Activated T-cell treated with anti-CD3 and anti-CD28 coated beads, Interleukin-2, amount 50 U/mL, for 48 hours (primary cell): ENCODE data around the gene RAB11FIP4.

Experiments used
- DNase-seq, 2 experiments: peaks; one replicate each; pipeline ENCODE4 v3.0.0-alpha.2; 2020

The RAB11FIP4 gene

GRCh38 chr17:31388351-31388750 lies 3.1 kb upstream of the RAB11FIP4 start:
- DNase-seq = no peak

GRCh38 chr17:31388770-31389656 lies 2.5 kb upstream of the RAB11FIP4 start:
- DNase-seq = peak; percentile 64 to 68

DNA sequence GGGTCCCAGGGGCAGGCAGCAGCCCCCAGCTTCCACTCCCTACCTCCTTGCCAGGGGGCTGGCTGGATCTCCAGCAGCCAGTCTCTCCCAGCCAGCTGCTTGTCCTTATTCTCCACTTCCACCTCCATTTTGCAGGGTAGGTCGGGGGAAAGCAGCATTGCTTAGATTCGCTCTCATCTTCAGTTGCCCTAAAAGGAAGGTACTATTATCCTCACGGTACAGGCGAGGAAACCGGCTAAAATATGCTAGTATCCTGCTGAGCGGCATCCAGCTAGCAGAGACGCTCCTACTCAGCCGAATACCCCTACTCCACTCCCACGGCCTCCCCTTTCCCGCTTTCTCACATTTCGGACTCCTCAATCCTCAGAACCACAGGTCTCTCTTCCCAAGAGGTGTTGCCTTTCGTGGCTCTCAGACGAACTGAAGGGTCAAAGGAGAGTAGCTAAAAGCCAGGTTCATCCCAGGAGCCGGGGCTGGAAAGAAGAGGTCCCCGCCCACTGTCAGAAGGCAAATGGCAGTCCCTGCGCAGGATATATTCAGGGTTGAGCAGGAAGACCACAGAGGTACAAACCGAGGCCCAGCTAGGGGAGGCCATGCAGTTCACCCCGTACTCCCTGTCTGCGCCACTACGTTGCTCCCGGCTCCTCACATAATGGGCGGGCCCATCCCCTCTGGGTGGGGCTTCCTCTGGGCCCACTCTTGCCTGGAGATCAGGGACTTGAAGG lies 1.7 kb upstream of the RAB11FIP4 start:
- no peak for DNase-seq

- peak in 1 of 2 experiments; percentile 15 for DNase-seq
These were observed 1.1 kb upstream of the RAB11FIP4 start for GRCh38 chr17:31390426-31390747.

GRCh38 chr17:31390748-31391495 lies 553 bp upstream of the RAB11FIP4 start:
- DNase-seq = peak; percentile 21 to 25

- peak in 1 of 2 experiments; percentile 22 for DNase-seq
These were observed 754 bp downstream of the RAB11FIP4 start for GRCh38 chr17:31392002-31392855.

GRCh38 chr17:31392856-31393748 lies 1.6 kb downstream of the RAB11FIP4 start:
- peak in 1 of 2 experiments; percentile 22 for DNase-seq

DNA sequence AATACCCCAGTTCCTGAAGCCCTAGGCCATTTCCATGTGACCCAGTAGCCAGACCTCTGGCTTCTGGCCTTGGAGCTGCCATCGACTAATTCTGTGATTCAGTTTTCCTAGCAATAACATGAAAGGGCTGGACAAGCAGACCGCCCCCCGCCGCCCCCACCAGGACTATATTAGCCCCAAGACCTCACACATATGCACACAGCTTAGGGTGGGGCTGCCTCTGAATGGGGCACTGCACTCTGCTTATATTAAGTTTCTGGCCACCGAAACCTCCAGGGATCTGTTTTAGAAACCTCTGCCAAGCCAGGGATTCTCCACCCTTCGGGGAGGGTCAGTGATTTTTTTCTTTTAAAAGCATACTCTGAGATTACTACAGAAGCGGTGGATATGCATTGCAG lies 2.3 kb downstream of the RAB11FIP4 start:
- no peak for DNase-seq

GRCh38 chr17:31394544-31394943 lies 3.1 kb downstream of the RAB11FIP4 start:
- peak; percentile 55 to 56 for DNase-seq

DNA sequence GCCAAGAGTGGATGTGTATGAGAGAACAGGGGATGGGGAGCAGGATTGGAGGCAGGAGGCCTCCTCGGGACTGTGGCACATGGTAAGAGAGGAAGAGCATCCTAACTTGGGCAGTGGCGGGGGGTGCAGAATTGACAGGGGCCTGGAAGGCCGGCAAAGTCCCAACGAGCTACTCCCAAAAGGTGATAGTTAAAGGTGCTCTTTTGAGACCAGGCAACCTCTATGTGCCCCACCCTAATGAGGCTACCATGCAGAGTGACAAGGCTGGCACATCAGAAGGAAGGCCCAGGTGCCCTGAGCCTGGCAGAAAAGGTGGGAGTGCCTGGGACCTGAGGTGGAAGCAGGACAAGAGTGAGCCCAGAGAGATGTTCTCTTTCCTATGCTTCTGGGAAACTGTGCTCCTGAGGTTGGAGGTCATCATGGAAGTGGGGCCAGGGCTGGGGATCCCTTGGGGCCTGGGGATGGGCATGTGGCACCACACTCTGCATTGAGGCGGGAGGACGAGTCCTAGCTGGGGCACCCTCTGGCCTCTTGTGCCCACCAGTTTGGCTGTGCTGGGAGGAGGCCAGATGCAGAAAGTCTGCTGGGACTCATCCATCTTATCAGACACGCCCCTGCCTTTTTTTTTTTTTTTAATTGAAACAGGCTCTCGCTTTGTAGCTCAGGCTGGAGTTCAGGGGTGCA lies 5.9 kb downstream of the RAB11FIP4 start:
- no peak for DNase-seq

DNA sequence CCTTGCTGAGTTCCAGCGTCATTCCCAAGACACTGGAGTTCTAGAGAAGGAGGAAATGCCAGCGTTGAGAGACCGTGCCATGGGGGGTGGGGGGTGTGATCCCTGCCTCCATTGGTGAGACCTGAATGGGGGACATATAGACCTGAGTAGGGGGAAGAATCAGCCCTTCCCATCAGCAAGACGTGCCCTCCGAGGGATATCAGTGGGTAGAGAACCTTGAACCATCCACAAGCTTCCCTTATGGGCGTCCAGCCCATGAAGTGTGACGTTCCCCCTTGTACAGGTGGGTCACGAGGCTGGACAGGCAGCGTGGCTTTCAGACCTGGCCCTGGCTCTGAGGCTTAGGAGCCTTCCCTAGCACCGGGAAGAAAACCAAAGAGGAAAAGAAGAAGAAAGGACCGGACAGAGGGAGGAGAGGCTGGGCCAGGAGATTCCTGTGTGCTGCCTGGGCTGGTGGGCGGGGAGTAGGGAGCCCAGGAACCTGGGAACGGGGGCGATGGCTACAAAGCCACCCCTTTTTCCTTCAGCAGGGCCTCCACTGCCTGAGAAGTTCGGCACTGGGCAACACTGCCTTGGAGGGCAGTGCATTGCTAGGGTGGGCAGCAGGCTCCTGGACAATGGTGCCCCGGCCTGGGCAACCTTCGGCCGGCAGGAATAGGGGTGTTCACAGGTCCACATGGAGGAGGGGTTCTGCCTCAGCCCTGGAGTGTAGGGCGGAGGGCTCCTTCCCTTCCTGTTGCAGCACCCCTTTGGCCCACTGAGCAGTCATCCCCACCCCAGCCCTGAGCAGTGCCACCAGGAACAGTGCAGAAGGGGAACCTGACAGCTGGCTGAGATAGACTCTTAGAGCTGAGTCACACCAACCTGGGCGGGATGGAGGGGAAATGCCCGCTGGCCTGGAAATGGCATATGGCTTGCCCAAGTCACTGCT lies 7.2 kb downstream of the RAB11FIP4 start:
- DNase-seq = no peak

DNA sequence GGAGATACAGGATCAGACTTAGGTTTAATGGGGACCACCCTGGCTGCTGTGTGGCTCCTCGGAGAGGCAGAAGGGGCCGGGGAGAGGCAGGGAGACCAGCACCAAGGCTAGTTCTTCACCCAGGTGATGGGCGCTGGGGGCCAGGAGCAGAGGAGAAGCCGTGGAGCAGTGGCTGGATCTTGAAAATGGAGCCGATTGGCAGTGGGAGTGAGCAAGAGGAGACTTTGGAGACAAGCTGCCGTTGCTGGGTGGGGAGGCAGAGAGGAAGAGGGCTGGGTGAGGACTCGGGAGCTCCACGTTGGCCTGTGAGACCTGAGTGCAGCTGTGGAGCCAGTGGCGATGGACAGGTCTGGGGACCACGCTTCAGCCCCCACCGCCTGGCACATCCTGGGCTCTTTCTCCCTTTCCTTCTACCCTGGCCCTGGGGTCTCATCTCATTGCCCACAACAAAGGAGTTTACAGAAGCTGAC lies 9.0 kb downstream of the RAB11FIP4 start:
- no peak for DNase-seq

GRCh38 chr17:31401456-31402254 lies 10.2 kb downstream of the RAB11FIP4 start:
- DNase-seq = no peak

DNA sequence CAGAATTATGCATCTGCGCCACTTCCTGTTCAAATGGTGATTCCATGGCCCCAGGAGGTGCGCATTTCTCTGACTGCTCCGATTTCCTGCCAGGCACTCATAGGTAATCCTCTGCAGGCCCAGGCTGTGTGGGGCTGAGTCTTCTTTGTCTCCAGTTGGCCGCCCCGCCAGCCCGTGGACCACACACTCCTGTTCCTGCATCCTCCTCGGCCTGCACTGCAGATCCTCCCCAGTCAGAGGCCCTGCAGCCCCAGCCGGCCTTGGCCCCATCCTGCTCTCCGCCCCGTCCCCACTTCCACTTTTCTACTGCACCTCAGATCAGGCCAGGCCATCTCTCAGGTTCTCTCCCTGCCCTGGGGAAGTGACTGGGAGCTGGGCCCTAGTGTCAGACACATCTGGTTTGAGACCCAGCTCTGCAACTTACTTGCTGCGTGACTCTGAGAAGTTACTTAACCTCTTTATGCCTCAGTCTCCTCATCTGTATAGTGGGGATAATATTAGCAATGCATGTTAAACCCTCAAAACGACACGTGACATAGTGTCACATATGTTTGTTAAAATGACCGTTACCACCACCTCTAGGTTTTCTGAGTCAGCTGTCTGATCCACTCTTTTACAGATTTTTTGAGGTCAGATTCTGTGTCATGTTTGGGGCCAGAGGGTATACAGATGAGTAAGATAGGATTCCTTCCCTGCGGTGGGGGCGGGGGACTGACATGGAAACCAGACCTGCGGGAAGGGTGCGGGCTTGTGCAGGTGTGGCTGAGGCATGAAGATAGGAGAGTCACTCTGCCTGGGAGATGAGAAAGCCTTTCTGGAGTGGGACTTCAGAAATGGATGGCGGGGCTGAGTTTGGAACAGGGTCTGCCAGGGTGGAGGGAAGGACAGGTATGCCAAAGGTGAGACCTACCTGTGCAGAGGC lies 12.8 kb downstream of the RAB11FIP4 start:
- DNase-seq = no peak

GRCh38 chr17:31405890-31406371 lies 14.5 kb downstream of the RAB11FIP4 start:
- DNase-seq = no peak

- no peak for DNase-seq
These were observed 17.1 kb downstream of the RAB11FIP4 start for GRCh38 chr17:31408586-31408985.

GRCh38 chr17:31411707-31412285 lies 20.3 kb downstream of the RAB11FIP4 start:
- no peak for DNase-seq
